GM19043 (cell line): ENCODE measurements around the gene PSMF1.

ENCODE experiments used
- ATAC-seq: cut with Tn5 transposase; IDR thresholded peaks from one replicate; pipeline ENCODE4 v1.9.1; 2021; ENCODE audit warnings: low read depth; ENCODE audit not compliant: unreplicated experiment

The PSMF1 gene

GRCh38 chr20:1160991-1161390 is 42.6 kb downstream of the PSMF1 start:
- ATAC-seq: no peak

GRCh38 chr20:1163105-1163504 is 44.7 kb downstream of the PSMF1 start:
- no peak for ATAC-seq

- no peak for ATAC-seq
These were observed 45.3 kb downstream of the PSMF1 start for GRCh38 chr20:1163653-1164052.

GRCh38 chr20:1164871-1165270 is 46.5 kb downstream of the PSMF1 start:
- ATAC-seq: no peak

- ATAC-seq: no peak
These were observed 47.1 kb downstream of the PSMF1 start for GRCh38 chr20:1165521-1165920.

GRCh38 chr20:1165941-1166340 is 47.5 kb downstream of the PSMF1 start:
- ATAC-seq: no peak

GRCh38 chr20:1166948-1167720 is 48.7 kb downstream of the PSMF1 start:
- no peak for ATAC-seq

GRCh38 chr20:1169224-1169623 is 50.8 kb downstream of the PSMF1 start:
- no peak for ATAC-seq

- no peak for ATAC-seq
These were observed 53.2 kb downstream of the PSMF1 start for GRCh38 chr20:1171461-1172093.

GRCh38 chr20:1173698-1174097 is 55.3 kb downstream of the PSMF1 start:
- no peak for ATAC-seq

GRCh38 chr20:1174787-1175186 is 56.4 kb downstream of the PSMF1 start:
- ATAC-seq: no peak

- no peak for ATAC-seq
These were observed 59.3 kb downstream of the PSMF1 start for GRCh38 chr20:1177680-1178079.

GRCh38 chr20:1178103-1178502 is 59.7 kb downstream of the PSMF1 start:
- ATAC-seq: no peak

GRCh38 chr20:1178623-1179022 is 60.2 kb downstream of the PSMF1 start:
- ATAC-seq: no peak

- no peak for ATAC-seq
These were observed 62.5 kb downstream of the PSMF1 start for GRCh38 chr20:1180949-1181348.

- ATAC-seq: no peak
These were observed 63.7 kb downstream of the PSMF1 start for GRCh38 chr20:1182106-1182505.

- no peak for ATAC-seq
These were observed 64.8 kb downstream of the PSMF1 start for GRCh38 chr20:1183153-1183552.

- ATAC-seq: no peak
These were observed 65.8 kb downstream of the PSMF1 start for GRCh38 chr20:1184260-1184637.

- ATAC-seq: no peak
These were observed 66.4 kb downstream of the PSMF1 start, which contains the start of gene TMEM74B for GRCh38 chr20:1184638-1185315. TSS of gene TMEM74B (minus strand) at chr20:1184981. CDS start at chr20:1183801, 1,180 bp downstream.

GRCh38 chr20:1185316-1185741 is 66.9 kb downstream of the PSMF1 start:
- ATAC-seq: no peak

- no peak for ATAC-seq
These were observed 67.5 kb downstream of the PSMF1 start for GRCh38 chr20:1185790-1186334.
